ENCODE measurements around the gene CACNA2D3.

DNA sequence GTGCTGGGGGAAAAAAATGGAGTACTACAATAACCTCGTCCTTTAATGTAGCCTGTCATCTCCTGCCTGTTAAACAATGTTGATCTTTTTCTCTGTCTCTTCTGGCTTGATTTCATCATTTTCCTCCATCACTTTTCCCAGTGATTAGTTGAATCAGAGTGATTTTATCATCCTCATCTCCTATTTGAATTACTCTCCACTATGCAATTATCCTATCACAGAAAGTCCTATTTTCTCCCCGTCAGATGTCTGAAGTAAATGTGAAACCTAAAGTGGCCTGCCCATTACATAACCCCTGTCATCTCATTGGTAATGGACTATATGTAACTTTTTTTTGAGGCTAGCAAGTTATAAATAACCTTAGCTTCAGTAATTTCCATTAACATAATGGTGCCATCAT is 201.8 kb downstream of the CACNA2D3 start:
- no peak for TF ChIP-seq POLR2A (IDR thresholded peaks at IDR 0.05)
- TF ChIP-seq, protein P1, sequence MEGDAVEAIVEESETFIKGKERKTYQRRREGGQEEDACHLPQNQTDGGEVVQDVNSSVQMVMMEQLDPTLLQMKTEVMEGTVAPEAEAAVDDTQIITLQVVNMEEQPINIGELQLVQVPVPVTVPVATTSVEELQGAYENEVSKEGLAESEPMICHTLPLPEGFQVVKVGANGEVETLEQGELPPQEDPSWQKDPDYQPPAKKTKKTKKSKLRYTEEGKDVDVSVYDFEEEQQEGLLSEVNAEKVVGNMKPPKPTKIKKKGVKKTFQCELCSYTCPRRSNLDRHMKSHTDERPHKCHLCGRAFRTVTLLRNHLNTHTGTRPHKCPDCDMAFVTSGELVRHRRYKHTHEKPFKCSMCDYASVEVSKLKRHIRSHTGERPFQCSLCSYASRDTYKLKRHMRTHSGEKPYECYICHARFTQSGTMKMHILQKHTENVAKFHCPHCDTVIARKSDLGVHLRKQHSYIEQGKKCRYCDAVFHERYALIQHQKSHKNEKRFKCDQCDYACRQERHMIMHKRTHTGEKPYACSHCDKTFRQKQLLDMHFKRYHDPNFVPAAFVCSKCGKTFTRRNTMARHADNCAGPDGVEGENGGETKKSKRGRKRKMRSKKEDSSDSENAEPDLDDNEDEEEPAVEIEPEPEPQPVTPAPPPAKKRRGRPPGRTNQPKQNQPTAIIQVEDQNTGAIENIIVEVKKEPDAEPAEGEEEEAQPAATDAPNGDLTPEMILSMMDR (IDR thresholded peaks at IDR 0.05) = no peak
